Smooth muscle cell (in vitro differentiated cells): ENCODE measurements around the gene ARHGAP26. TPM values are rescaled to one million over a fixed set of nuclear protein-coding genes. Genes with fewer than 3 reads are reported as not detected.

ENCODE experiments used
- DNase-seq: peaks from one replicate; lab custom pipeline; 2025; ENCODE audit not compliant: unreplicated experiment; lab: John Stamatoyannopoulos, UW
- H2AFZ ChIP-seq: fragments of 200-600 bp; sonication (generic); 2 replicates; pipeline ENCODE4 v1.6.0; 2016; ENCODE audit warnings: antibody characterized with exemption, low read depth, mild to moderate bottlenecking
- H3F3A ChIP-seq: fragments of 200-600 bp; sonication (generic); 2 replicates; pipeline ENCODE4 v1.6.0; 2017; ENCODE audit warnings: antibody characterized with exemption, low read depth
- H3K27ac ChIP-seq: fragments of 200-600 bp; sonication (generic); 2 replicates; pipeline ENCODE4 v1.5.1; 2016; ENCODE audit warnings: low read depth, mild to moderate bottlenecking
- H3K27me3 ChIP-seq: fragments of 200-600 bp; sonication (generic); 2 replicates; pipeline ENCODE4 v1.6.1; 2016; ENCODE audit warnings: low read depth, mild to moderate bottlenecking
- H3K36me3 ChIP-seq: fragments of 200-600 bp; sonication (generic); 2 replicates; pipeline ENCODE4 v1.5.1; 2016; ENCODE audit warnings: low read depth
- H3K4me1 ChIP-seq: fragments of 200-600 bp; sonication (generic); 2 replicates; pipeline ENCODE4 v1.5.1; 2016; ENCODE audit warnings: low read depth
- H3K4me2 ChIP-seq: fragments of 200-600 bp; sonication (generic); 2 replicates; pipeline ENCODE4 v1.6.0; 2016; ENCODE audit warnings: mild to moderate bottlenecking
- H3K4me3 ChIP-seq: fragments of 200-600 bp; sonication (generic); 2 replicates; pipeline ENCODE4 v1.5.1; 2016; ENCODE audit warnings: mild to moderate bottlenecking
- H3K79me2 ChIP-seq: fragments of 200-600 bp; sonication (generic); 2 replicates; pipeline ENCODE4 v1.6.0; 2016; ENCODE audit warnings: low read depth, mild to moderate bottlenecking
- H3K9ac ChIP-seq: fragments of 200-600 bp; sonication (generic); 2 replicates; pipeline ENCODE4 v1.6.0; 2016; ENCODE audit warnings: low read depth
- H3K9me3 ChIP-seq: fragments of 200-600 bp; sonication (generic); replicated peaks from 2 replicates; pipeline ENCODE4 v1.5.1; 2016; ENCODE audit warnings: low read depth
- H4K20me1 ChIP-seq: fragments of 200-600 bp; sonication (generic); 2 replicates; pipeline ENCODE4 v1.6.0; 2016; ENCODE audit warnings: low read depth
- WGBS: methylation state at CpG from one replicate; pipeline ENCODE4 v1.1.7; 2016; ENCODE audit warnings: low lambda C conversion rate; 5-methylcytosine and 5-hydroxymethylcytosine counted together
- polyA plus RNA-seq: library from polyadenylated mRNA; unstranded; fragments of >200 nt; fragmentation: Nextera tagmentation; extraction: Ambion mirVana; gene quantifications from 2 replicates; pipeline ENCODE4 v1.2.1, GENCODE V29; 2016
- total RNA-seq: library from RNA; depleted of rRNA; stranded (reverse); fragments of >200 nt; gene quantifications from 2 replicates; pipeline ENCODE4 v1.2.3, GENCODE V29; 2014
- TF ChIP-seq, protein P1 (sequence below): fragments of 200-600 bp; sonication (generic); IDR thresholded peaks from 2 replicates; pipeline ENCODE4 v1.5.1; 2017; ENCODE audit warnings: borderline replicate concordance, mild to moderate bottlenecking, antibody characterized with exemption; ENCODE audit not compliant: insufficient read depth, poor library complexity, severe bottlenecking

Gene ARHGAP26
- total and polyA plus RNA-seq, 2 experiments from 2014 or later, result 2.2 to 5.1 TPM

DNA sequence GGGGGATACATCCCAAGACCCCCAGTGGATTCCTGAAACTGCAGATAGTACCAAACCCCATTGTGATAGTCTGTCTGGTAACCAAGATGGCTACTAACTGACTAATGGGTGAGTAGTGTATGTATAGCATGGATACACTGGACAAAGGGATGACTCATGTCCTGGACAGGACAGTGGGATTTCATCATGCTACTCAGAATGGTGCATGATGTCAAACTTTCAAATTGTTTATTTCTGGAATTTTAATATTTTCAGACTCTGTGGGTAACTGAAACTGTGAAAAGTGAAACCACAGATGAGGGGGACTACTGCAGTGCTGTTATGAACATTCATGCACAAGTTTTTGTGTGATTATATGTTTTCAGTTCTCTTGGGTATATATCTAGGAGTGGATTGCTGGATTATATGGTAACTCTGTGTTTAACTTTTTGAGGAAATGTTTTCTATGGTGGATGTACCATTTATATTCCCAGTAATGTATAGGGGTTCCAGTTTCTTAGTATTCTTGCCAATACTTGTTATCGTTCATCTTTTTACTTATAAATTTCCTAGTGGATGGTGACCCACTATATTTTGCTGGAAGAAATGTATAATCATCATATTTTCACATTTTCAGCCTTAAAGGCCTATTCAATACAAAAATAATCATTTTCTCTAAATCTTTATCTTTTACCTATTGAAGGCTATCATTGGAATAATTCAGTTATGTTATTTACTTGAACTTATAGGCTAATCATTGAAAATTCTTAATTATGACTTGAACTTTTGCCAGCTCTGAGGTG lies 492.4 kb downstream of the ARHGAP26 start:
- Histone ChIP-seq H4K20me1 (no peaks in the 10 kb centered on the region), H3K79me2 (no peaks in the 10 kb centered on the region), H3K4me2 (no peak overlapping the region), H3K4me3 (no peak overlapping the region), H3K27ac (peak overlapping the region; percentile 84), H3K27me3 (no peaks in the 10 kb centered on the region), H2AFZ (no peak overlapping the region), H3K4me1 (no peaks in the 10 kb centered on the region), H3K9ac (peak overlapping the region; percentile 54), H3F3A (no peaks in the 10 kb centered on the region), H3K36me3 (no peaks in the 10 kb centered on the region), H3K9me3 (no peaks in the 10 kb centered on the region)
- WGBS, result 95% methylated on average over 1 of the region's 1 CpG
- DNase-seq, result no peak
- TF ChIP-seq, protein P1, sequence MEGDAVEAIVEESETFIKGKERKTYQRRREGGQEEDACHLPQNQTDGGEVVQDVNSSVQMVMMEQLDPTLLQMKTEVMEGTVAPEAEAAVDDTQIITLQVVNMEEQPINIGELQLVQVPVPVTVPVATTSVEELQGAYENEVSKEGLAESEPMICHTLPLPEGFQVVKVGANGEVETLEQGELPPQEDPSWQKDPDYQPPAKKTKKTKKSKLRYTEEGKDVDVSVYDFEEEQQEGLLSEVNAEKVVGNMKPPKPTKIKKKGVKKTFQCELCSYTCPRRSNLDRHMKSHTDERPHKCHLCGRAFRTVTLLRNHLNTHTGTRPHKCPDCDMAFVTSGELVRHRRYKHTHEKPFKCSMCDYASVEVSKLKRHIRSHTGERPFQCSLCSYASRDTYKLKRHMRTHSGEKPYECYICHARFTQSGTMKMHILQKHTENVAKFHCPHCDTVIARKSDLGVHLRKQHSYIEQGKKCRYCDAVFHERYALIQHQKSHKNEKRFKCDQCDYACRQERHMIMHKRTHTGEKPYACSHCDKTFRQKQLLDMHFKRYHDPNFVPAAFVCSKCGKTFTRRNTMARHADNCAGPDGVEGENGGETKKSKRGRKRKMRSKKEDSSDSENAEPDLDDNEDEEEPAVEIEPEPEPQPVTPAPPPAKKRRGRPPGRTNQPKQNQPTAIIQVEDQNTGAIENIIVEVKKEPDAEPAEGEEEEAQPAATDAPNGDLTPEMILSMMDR, result no peak

- H3K4me1 ChIP-seq, result no peaks in the 10 kb centered on the region
- no peaks in the 10 kb centered on the region for H3K27me3 ChIP-seq
- H3K27ac ChIP-seq, result peak overlapping the region; percentile 84
- TF ChIP-seq, protein P1, result no peak
- H3K4me2 ChIP-seq, result no peak overlapping the region
- no peaks in the 10 kb centered on the region for H4K20me1 ChIP-seq
- H3K36me3 ChIP-seq, result no peaks in the 10 kb centered on the region
- no peak overlapping the region for H3K4me3 ChIP-seq
- no peaks in the 10 kb centered on the region for H3F3A ChIP-seq
- DNase-seq, result no peak
- H2AFZ ChIP-seq, result no peak overlapping the region
- no peaks in the 10 kb centered on the region for H3K9me3 ChIP-seq
- WGBS, result 70% methylated on average over 4 of the region's 4 CpGs
- H3K79me2 ChIP-seq, result no peaks in the 10 kb centered on the region
- H3K9ac ChIP-seq, result no peak overlapping the region
Measured at GRCh38 chr5:143263272-143263810, 493.2 kb downstream of the ARHGAP26 start.

DNA sequence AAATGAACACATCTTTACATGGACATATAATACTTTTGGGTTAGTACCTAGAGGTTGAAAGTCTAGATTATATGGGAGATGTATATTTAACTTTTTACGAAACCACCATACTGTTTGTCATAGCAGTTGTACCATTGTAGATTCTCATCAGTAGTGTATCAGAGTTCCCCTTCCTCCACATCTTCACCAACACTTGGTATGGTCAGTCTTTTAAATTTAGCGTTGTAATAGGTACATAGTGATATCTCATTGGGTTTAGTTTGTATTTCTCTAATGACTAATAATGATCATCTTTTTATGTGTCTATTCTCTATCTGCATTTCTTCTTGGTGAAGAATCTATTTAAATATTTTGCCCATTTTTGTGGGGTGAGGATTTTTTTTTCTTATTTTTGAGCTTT lies 495.8 kb downstream of the ARHGAP26 start:
- WGBS, result 98% methylated on average over 2 of the region's 2 CpGs
- Histone ChIP-seq H3K4me1 (no peaks in the 10 kb centered on the region), H4K20me1 (no peaks in the 10 kb centered on the region), H3K4me3 (no peak overlapping the region), H3F3A (no peaks in the 10 kb centered on the region), H3K27me3 (no peaks in the 10 kb centered on the region), H3K36me3 (no peaks in the 10 kb centered on the region), H3K9ac (no peak overlapping the region), H3K27ac (no peak overlapping the region), H3K79me2 (no peaks in the 10 kb centered on the region), H3K4me2 (no peak overlapping the region), H2AFZ (no peak overlapping the region), H3K9me3 (no peaks in the 10 kb centered on the region)
- TF ChIP-seq, protein P1, result no peak
- DNase-seq, result no peak
